Right lung (tissue), 10 donors: ENCODE data around the gene BMP7. TPM values are rescaled to one million over a fixed set of nuclear protein-coding genes. Genes with fewer than 3 reads are reported as not detected.

Source experiments
- DNase-seq, 2 donors: peaks; one replicate each; pipeline ENCODE4 v3.0.0-alpha.2; 2013
- long read RNA-seq, 8 donors: transcript quantifications; one replicate each; lab custom pipeline, GENCODE V29; 2026
- polyA plus RNA-seq, 5 donors: library from polyadenylated mRNA; unstranded; fragments of 120-200 nt; gene quantifications; one replicate each; pipeline versions ENCODE4 v1.2.1 to v1.2.3, GENCODE V29; 2013; ENCODE audit warnings: inconsistent platforms in 1 of 5, low replicate concordance in 1 of 5; ENCODE audit not compliant: insufficient read length in 5 of 5, insufficient read depth in 1 of 5

BMP7 gene
- 10 to 100 TPM; 11.1 to 18.9 (median 17.2) TPM for polyA plus RNA-seq
- long read RNA-seq, donor 1, full-length matches to known transcripts = 9 of 9 reads
- long read RNA-seq, donor 1, partial matches to known transcripts = 0 of 9 reads
- long read RNA-seq, donor 1, other reads (novel, unspliced or antisense) = 0 of 9 reads
- long read RNA-seq, donor 2, full-length matches to known transcripts = 7 of 7 reads
- long read RNA-seq, donor 2, partial matches to known transcripts = 0 of 7 reads
- long read RNA-seq, donor 2, other reads (novel, unspliced or antisense) = 0 of 7 reads
- long read RNA-seq, donor 3, full-length matches to known transcripts = 2 of 2 reads
- long read RNA-seq, donor 3, partial matches to known transcripts = 0 of 2 reads
- long read RNA-seq, donor 3, other reads (novel, unspliced or antisense) = 0 of 2 reads
- long read RNA-seq, donor 4, full-length matches to known transcripts = 7 of 7 reads
- long read RNA-seq, donor 4, partial matches to known transcripts = 0 of 7 reads
- long read RNA-seq, donor 4, other reads (novel, unspliced or antisense) = 0 of 7 reads
- long read RNA-seq, donor 5, full-length matches to known transcripts = 7 of 7 reads
- long read RNA-seq, donor 5, partial matches to known transcripts = 0 of 7 reads
- long read RNA-seq, donor 5, other reads (novel, unspliced or antisense) = 0 of 7 reads
- long read RNA-seq, donor 6, full-length matches to known transcripts = 11 of 11 reads
- long read RNA-seq, donor 6, partial matches to known transcripts = 0 of 11 reads
- long read RNA-seq, donor 6, other reads (novel, unspliced or antisense) = 0 of 11 reads
- long read RNA-seq, donor 7, full-length matches to known transcripts = 7 of 7 reads
- long read RNA-seq, donor 7, partial matches to known transcripts = 0 of 7 reads
- long read RNA-seq, donor 7, other reads (novel, unspliced or antisense) = 0 of 7 reads
- long read RNA-seq, donor 8, full-length matches to known transcripts = 4 of 4 reads
- long read RNA-seq, donor 8, partial matches to known transcripts = 0 of 4 reads
- long read RNA-seq, donor 8, other reads (novel, unspliced or antisense) = 0 of 4 reads

- DNase-seq = peak in 1 of 2 donors; percentile 64
Observed at GRCh38 chr20:57266291-57267157, at the start of gene BMP7. BMP7 (minus strand) TSS chr20:57266641; CDS start chr20:57266122, 519 bp downstream.

- DNase-seq = no peak
Observed at GRCh38 chr20:57315976-57316480, 49.6 kb upstream of the BMP7 start.

GRCh38 chr20:57315083-57315975 is 48.9 kb upstream of the BMP7 start:
- DNase-seq = no peak

- DNase-seq = no peak
Observed at GRCh38 chr20:57313951-57314350, 47.5 kb upstream of the BMP7 start.

GRCh38 chr20:57313230-57313629 is 46.8 kb upstream of the BMP7 start:
- DNase-seq = no peak

GRCh38 chr20:57312138-57312537 is 45.7 kb upstream of the BMP7 start:
- DNase-seq = no peak

- no peak for DNase-seq
Observed at GRCh38 chr20:57310821-57311514, 44.5 kb upstream of the BMP7 start.

GRCh38 chr20:57309544-57310115 is 43.2 kb upstream of the BMP7 start:
- no peak for DNase-seq

- no peak for DNase-seq
Observed at GRCh38 chr20:57308451-57309271, 42.2 kb upstream of the BMP7 start.

GRCh38 chr20:57306747-57307146 is 40.3 kb upstream of the BMP7 start:
- DNase-seq = no peak

- DNase-seq = no peak
Observed at GRCh38 chr20:57301026-57301425, 34.6 kb upstream of the BMP7 start.

- no peak for DNase-seq
Observed at GRCh38 chr20:57298457-57298856, 32.0 kb upstream of the BMP7 start.

GRCh38 chr20:57294550-57294949 is 28.1 kb upstream of the BMP7 start:
- no peak for DNase-seq

GRCh38 chr20:57293995-57294394 is 27.6 kb upstream of the BMP7 start:
- no peak for DNase-seq

GRCh38 chr20:57292611-57293010 is 26.2 kb upstream of the BMP7 start:
- no peak for DNase-seq

GRCh38 chr20:57291694-57292093 is 25.3 kb upstream of the BMP7 start:
- no peak for DNase-seq

- DNase-seq = no peak
Observed at GRCh38 chr20:57291003-57291402, 24.6 kb upstream of the BMP7 start.

- no peak for DNase-seq
Observed at GRCh38 chr20:57290178-57290484, 23.7 kb upstream of the BMP7 start.
